ENCODE data around the gene MAML2.

Gene MAML2

GRCh38 chr11:96230686-96231085, 112.3 kb downstream of the MAML2 start:
- no peak for DNase-seq

DNA sequence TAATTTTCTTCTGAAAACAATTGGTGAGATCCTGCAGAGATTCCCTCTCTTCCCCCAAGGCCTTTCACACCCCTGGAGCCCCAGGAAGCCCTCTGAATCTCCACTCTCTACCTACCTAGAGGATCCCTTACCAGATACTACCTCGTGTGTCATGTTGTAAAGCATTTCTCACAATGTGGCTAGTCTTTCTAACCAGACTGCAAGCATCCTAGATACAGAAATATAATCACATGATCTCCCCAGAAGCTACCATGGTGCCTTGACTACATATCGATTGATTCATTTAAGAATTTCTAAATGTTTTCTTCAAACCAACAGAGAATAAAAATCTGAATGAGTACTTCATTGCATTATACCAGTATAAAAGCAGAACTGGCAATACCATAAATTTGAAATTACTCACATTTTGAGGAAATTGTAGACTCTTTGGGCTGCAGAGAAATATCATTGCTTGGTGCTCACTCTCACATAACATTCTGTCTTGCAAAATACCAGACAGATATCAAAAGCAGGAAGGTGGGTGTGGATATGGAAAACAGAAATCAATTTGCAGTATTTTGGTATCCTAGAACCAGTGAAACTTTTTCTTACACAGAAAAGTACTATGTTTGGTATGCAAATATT, 113.5 kb downstream of the MAML2 start:
- no peak for DNase-seq

DNA sequence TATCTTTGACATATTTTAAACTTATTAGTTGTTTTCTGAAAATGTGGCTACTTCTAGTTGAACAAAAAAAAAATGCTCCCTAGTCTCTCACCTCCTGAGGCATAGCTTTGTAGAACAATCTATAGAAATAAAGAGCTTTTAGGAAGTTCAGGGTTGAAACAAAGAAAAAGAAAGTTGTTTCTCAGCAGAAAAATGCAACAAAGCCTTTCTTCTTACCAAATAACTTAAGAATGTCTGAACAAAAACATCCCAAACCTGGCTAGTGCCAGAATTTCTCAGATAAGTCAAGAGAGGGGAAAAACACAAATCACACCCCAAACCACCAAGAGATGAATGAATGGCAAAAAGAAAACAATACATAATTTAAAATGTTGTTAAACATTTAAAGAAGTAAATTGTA, 114.1 kb downstream of the MAML2 start:
- DNase-seq: no peak

DNA sequence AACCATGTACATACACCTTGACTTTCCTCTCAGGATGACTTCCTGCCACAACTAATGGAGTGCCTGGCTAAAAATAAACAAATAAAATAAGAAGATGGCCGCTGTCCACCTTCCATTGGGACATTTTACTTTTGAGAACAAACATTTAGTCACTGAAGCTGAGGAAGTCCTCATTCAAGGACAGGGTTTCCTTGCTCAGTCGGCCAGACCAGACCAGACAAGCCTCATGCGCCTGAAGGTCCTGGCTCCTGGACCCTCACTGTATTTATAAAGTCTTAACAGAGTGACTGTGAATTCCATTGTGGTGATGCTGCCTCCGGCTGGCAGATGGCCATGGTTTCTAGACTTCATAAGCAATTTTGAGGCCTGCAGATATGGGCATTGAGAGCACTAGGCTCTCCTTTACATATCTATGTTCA, 114.5 kb downstream of the MAML2 start:
- no peak for DNase-seq

- no peak for DNase-seq
Observed at GRCh38 chr11:96227244-96227643, 115.8 kb downstream of the MAML2 start.

DNA sequence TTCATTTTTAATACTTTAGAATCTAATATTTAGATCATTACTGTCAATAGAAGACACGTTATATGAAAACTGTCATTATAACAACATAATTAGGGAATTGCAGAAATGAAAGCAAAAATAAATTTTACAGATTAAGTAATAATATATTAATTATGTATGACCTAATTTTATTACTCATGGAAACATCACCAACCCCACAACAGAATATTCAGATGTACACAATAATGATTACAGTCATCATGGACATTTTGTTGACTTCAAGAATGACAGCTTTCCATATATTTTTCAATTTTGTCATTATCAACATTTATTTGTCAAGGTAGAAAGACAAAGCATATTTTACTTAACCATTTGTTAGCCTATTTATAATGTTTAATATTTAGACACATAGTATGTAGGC, 119.9 kb downstream of the MAML2 start:
- DNase-seq: no peak

DNA sequence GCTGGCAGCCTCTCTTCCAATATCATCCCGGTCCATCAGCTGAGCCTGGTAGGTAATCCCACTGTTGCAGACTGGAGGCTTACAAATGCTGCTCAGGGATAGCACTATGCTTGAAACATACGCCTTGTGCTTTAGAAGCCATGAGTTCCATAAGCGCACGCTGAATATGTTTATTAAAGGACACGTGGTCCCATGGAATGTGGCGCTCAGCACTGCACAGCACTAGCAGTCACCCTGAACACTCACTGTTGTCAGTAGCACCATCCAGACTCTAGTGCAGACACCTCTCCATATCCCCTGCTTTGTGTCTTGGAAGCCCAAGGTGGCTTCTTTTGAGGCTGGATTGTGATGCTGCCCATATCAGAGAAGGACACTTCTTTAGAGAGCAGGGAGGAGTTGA, 120.9 kb downstream of the MAML2 start:
- DNase-seq: no peak

GRCh38 chr11:96221244-96222070, 121.5 kb downstream of the MAML2 start:
- DNase-seq: no peak

GRCh38 chr11:96219981-96220623, 122.9 kb downstream of the MAML2 start:
- DNase-seq: peak; percentile 13

- DNase-seq: no peak
Observed at GRCh38 chr11:96218901-96219300, 124.1 kb downstream of the MAML2 start.

GRCh38 chr11:96218006-96218405, 125.0 kb downstream of the MAML2 start:
- no peak for DNase-seq

DNA sequence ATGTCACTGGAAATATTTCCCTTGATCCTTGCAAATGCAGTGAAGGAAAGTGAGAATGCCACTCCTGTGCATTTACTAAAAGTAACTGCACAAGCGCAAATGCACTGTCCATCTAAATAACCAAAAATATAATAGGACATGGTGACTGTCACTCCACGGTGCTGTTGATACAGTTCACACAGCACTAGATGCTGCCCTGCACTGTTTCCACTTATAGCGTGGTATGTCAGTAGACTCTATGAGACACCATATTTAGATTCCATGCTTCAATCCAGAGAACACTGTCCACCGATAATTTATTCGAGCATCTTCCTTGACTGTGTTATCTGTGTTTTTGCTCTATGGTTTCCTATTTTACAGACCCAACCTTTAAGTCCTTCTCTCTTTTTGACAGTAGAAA, 125.8 kb downstream of the MAML2 start:
- DNase-seq: no peak

DNA sequence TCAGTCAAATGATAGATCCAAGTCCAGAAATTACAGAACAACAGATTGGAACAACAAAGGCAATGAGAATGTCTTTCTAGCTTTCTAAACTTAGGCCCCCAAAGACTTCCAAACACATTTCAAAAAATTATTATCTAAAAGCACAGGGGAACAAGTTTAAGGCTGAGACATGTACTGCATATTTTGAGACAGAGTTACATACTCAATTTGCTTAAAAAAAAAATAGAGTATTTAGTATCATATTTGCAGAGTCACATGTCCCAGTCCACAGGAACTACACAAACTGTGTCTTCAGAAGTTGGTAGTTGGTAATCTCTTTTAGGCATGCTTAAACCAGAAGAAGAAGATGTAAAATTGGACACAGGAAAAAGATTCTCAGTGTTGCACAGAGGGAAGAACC, 127.2 kb downstream of the MAML2 start:
- DNase-seq: no peak

GRCh38 chr11:96215110-96215782, 127.7 kb downstream of the MAML2 start:
- DNase-seq: peak; percentile 17

DNA sequence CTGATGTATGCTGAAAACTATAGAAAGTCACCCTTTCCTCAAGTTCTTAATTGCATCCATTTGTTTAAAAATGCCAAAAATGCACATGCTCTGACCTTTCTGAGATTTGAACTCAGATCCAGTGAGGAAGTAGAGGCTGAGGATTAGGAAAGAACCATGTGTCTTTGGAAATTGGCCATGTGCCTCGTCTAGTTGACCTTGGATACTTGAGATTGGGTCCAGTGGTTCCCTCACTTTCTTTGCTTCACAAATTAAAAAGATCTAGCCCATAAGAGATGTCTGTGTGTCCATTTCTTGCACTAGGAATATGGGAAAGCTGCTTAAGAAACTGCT, 128.3 kb downstream of the MAML2 start:
- DNase-seq: no peak

DNA sequence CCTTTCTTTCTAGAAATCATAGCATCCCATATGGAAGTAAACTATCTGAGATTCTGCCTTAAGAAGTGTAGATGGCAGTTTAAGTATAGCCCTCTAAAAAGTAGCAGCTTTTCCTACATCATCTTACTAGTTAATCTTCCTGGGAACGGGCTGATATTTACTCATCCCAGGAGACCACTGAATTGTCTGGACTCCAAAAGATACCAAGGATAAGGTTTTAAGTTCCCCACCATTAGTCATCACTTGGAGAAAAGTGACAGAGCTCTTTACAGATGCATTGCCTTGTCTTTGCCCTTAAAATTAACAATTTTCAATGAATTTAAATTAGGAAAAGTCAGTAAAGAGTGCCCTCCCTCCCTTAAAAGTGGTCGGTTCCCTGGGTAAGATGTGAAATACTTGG, 129.5 kb downstream of the MAML2 start:
- no peak for DNase-seq

GRCh38 chr11:96211436-96211835, 131.6 kb downstream of the MAML2 start:
- no peak for DNase-seq

GRCh38 chr11:96207459-96208449, 135.2 kb downstream of the MAML2 start:
- peak; percentile 58 for DNase-seq

- no peak for DNase-seq
Observed at GRCh38 chr11:96206955-96207354, 136.0 kb downstream of the MAML2 start.

GRCh38 chr11:96205460-96205809, 137.6 kb downstream of the MAML2 start:
- no peak for DNase-seq

DNA sequence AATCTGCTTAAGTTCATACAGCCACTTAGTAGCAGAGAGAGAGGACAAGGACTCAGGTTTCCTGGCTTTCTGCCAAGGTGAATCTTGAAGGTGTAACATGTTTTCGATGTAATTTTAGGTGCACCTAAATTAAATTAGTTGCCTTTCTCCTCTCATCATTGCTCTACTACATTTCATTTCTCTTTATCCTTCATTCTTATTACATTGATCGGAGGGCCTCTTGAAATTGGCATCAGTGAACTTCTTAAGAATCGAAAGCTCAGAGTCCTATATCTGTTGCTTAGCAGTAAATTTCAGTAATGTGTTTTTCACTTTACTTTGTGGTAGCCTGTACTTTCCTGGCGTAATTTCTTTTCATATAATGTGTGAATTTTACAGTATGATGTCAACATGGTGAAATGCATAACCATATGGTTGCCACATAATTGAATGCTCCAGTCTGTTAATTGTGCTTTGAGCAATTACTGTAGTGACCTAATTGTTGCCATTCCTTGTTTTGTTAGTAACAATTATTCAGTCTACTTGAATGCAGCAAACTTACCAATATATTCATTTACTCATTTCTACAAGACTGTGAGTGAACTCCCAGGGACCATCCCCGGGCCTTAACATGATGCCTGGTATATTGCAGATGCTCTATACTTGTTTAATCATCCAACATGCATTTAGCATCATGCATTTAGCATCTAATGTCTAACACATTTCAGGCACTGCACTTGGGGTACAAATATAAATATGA, 138.1 kb downstream of the MAML2 start:
- DNase-seq: no peak

GRCh38 chr11:96204366-96204659, 138.7 kb downstream of the MAML2 start:
- no peak for DNase-seq
